ENCODE results near the gene TMPO. TPM values are rescaled to one million over a fixed set of nuclear protein-coding genes. Genes with fewer than 3 reads are reported as not detected.
A peak's percentile ranks its signal among the peaks of the same experiment; 100 is the strongest.

Gene TMPO
- total and polyA plus RNA-seq, 10 of the 15 experiments (the other 5 are each of a cell fraction or from before 2014, with no cell fraction given) = 79.8 to 246 (median 179) TPM

DNA sequence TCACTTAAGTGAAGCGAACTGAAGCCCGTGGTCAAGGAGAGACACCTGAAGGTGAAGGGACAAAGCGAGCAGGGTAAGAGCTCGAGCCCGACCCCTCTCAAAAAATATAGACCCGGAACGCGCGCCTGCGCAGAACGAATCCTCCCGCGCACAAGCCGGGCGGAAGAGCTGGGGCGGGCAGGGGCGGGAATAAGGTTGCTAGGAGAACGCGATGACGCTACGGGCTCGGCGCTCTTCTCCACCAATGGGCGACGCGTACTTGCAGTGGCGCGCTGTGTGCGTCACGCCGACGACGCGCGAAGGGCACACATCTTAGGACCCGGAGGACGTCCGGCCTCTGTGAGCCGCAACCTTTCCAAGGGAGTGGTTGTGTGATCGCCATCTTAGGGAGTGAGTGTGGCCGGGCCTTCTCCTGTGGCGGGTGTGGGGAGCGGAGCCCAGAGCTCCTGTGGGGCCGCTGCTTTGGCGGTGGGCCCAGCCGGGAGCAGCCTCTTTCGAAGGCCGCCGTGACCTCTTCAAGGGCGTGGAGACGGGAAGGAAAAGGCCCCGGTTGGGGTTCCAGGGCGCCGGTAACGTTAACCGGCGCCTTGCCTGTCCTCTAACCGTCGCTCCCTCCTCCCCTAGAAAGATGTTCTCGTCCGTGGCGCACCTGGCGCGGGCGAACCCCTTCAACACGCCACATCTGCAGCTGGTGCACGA is 78.1 kb downstream of the TMPO start, which contains the start of gene SLC25A3 (continued):
- TF ChIP-seq, protein P1, sequence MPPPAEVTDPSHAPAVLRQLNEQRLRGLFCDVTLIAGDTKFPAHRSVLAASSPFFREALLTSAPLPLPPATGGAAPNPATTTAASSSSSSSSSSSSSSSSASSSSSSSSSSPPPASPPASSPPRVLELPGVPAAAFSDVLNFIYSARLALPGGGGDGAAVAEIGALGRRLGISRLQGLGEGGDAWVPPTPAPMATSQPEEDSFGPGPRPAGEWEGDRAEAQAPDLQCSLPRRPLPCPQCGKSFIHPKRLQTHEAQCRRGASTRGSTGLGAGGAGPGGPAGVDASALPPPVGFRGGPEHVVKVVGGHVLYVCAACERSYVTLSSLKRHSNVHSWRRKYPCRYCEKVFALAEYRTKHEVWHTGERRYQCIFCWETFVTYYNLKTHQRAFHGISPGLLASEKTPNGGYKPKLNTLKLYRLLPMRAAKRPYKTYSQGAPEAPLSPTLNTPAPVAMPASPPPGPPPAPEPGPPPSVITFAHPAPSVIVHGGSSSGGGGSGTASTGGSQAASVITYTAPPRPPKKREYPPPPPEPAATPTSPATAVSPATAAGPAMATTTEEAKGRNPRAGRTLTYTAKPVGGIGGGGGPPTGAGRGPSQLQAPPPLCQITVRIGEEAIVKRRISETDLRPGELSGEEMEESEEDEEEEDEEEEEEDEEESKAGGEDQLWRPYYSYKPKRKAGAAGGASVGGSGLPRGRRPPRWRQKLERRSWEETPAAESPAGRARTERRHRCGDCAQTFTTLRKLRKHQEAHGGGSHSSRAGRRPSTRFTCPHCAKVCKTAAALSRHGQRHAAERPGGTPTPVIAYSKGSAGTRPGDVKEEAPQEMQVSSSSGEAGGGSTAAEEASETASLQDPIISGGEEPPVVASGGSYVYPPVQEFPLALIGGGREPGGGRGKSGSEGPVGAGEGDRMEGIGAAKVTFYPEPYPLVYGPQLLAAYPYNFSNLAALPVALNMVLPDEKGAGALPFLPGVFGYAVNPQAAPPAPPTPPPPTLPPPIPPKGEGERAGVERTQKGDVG (CRISPR knock-in tag; IDR thresholded peaks at IDR 0.05) = no peak
- TF ChIP-seq, protein P2, sequence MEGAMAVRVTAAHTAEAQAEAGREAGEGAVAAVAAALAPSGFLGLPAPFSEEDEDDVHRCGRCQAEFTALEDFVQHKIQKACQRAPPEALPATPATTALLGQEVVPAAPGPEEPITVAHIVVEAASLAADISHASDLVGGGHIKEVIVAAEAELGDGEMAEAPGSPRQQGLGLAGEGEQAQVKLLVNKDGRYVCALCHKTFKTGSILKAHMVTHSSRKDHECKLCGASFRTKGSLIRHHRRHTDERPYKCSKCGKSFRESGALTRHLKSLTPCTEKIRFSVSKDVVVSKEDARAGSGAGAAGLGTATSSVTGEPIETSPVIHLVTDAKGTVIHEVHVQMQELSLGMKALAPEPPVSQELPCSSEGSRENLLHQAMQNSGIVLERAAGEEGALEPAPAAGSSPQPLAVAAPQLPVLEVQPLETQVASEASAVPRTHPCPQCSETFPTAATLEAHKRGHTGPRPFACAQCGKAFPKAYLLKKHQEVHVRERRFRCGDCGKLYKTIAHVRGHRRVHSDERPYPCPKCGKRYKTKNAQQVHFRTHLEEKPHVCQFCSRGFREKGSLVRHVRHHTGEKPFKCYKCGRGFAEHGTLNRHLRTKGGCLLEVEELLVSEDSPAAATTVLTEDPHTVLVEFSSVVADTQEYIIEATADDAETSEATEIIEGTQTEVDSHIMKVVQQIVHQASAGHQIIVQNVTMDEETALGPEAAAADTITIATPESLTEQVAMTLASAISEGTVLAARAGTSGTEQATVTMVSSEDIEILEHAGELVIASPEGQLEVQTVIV (IDR thresholded peaks at IDR 0.05; ENCODE audit: borderline replicate concordance, partially characterized antibody) = peak; percentile 90
- TF ChIP-seq STAT3 (IDR thresholded peaks at IDR 0.05; ENCODE audit: low read depth, low read length) (no peak), RB1 (IDR thresholded peaks at IDR 0.05; ENCODE audit: borderline replicate concordance) (peak; percentile 78; the same call in 1 of the 2 replicates)

Measured in GM12878 (cell line).